Eye (tissue), 1 donor: ENCODE data around the gene JAKMIP1.

Experiments
- DNase-seq: peaks from one replicate; pipeline ENCODE4 v3.0.0-alpha.2; 2015

JAKMIP1 gene

GRCh38 chr4:6055436-6055835 is 144.9 kb downstream of the JAKMIP1 start:
- DNase-seq, result no peak

GRCh38 chr4:6055030-6055429 is 145.3 kb downstream of the JAKMIP1 start:
- no peak for DNase-seq

DNA sequence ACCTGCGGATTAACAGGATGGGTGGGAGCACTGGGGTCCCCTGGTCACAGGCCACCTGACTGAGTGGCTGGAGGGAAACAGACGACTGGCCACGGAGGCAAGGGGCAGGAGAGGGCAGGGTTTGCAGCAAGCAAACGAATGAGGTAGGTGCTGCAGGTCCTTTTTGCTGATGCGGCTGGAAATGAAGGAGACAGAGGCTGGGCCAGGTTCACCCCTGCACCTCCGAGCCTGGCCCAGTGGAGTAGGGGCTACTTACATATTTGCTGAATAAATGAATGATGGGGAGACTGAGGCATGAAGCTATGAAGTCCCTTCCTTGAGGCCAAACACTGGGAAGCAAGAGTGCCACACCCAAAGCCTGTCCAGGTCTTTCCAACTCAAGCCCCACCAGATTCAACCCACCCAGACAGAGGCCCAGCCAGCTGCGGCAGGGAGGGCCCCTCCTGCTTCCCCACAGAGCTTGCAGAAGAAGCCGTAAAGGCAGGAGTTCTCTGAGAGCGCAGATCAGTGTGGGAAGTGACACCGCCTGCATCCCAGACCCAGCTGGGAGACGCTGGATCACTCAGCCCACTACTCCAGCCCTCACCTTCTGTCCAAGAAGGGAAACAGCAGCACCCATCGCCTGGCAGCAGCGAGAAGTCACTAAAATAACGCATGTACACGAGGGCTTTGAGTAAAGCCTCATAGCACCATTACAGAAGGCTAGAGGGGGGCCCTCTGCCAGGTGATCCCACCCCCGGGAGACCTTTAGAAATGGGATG is 146.0 kb downstream of the JAKMIP1 start:
- DNase-seq, result no peak

DNA sequence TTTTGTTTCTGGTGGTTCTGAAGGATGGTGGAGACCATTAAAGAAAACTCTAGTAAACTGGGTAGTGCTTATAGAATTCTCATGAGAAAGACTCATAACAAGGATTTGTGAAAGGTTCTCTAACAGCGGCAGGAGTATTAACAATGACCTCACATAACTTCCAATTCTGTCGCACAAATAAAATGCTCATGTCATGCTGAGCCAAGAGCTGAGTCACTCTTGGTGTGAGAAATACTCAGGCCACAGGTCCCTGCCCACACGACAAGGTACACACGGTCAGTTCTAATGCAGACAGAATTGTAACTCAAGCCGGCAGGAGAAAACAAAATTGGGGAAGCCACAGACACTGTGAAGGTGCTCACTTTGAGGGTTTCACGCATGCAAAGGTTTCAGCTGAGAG is 147.7 kb downstream of the JAKMIP1 start:
- no peak for DNase-seq

GRCh38 chr4:6050551-6050950 is 149.8 kb downstream of the JAKMIP1 start:
- DNase-seq, result no peak

GRCh38 chr4:6049985-6050384 is 150.4 kb downstream of the JAKMIP1 start:
- DNase-seq, result no peak

GRCh38 chr4:6049278-6049677 is 151.1 kb downstream of the JAKMIP1 start:
- DNase-seq, result no peak

GRCh38 chr4:6048537-6048936 is 151.8 kb downstream of the JAKMIP1 start:
- no peak for DNase-seq

- DNase-seq, result no peak
These were observed 153.1 kb downstream of the JAKMIP1 start for GRCh38 chr4:6047130-6047673.

- DNase-seq, result no peak
These were observed 153.7 kb downstream of the JAKMIP1 start for GRCh38 chr4:6046526-6047129.

DNA sequence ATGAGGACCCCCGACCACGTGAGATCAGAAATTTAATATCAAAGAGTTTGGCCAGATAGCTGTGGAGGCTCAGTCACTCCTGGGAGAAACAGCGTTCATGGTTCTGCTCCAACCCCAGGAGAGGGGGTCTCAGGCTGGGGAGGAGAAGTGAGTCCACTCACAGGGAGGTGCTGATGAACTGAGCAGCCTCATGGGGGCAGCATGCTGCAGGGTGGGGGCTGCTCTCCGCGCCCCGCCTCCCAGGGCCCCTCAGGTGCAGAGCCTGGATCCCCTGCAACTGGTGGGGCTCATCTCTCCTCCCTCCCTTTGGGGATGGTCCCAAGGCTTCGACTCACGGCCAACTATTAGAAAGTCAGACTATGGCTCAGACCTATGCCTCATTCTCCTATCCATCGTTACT is 155.5 kb downstream of the JAKMIP1 start:
- no peak for DNase-seq

DNA sequence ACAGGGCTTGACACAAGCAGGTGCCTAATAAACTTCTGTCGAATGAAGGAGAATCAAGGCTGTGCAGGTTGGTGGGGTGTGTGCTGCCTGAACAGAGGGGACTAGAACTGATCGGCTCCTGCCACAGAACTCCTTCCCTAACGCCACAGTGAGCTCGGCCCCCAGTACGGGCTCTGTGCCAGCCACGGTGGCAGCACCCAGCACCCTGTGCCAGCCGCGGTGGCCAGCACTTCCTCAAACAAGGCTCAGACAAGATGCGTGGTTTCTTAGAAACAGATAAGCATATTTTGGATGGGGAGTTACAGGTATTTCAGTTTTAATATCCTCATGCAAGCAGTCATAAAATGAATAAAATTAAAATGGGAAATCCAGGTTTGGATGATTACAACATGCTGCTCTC is 156.1 kb downstream of the JAKMIP1 start:
- DNase-seq, result no peak

GRCh38 chr4:6043843-6044242 is 156.5 kb downstream of the JAKMIP1 start:
- no peak for DNase-seq

DNA sequence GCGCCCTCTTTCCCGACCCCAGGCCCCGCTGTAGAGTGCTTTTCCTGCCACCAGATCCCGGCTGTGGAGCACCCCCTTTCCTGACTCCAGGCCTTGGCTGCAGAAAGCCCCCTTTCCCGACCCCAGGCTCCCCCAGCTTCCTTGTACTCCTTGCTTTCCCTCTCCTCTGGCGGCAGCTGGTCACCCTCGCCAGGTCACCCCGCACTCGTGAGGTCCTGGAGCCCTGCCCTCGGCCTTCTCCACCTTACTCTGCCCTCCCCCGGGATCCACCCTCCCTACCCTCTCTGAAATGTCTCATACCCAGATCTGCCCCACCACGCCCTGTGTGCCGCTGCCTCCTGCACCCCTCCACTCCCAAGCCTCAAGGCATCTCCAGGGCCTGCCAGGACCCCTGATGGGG is 157.2 kb downstream of the JAKMIP1 start:
- no peak for DNase-seq

DNA sequence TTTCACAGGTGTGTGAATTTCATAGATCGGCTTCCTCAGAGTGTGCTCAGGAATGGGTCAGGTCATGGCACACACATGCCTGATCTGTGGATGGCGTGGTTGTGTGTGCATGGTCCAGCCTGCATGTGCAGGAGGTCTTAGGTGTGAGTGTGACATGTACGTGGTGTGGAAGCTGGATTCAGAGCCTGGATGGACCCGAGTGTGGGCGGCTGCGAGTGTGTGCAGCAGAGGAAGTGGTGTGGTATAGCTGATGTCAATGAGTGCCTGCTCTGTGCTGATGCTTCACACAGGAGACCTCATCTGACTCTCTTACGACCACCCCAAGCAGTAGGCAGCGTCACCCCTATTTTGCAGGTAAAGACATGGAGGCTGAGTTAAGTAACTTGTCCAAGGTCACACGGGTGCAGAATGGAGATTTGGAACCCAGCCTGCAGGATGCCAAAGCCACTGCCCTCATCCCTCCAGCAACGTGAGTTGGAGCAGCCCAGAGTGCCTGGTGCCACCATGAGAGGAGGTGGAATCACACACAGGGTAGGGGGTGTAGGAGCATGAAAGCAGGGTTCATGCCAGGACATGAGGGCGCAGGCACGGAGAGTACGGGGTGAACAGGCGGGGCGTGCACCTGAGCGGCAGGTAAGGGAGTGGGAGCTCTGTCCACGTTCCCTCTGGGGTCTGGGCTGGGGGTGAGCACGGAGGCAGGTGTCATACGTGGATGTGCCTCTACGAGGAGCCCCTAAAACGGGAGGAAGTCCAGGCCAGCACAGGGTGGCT is 157.9 kb downstream of the JAKMIP1 start:
- DNase-seq, result no peak

DNA sequence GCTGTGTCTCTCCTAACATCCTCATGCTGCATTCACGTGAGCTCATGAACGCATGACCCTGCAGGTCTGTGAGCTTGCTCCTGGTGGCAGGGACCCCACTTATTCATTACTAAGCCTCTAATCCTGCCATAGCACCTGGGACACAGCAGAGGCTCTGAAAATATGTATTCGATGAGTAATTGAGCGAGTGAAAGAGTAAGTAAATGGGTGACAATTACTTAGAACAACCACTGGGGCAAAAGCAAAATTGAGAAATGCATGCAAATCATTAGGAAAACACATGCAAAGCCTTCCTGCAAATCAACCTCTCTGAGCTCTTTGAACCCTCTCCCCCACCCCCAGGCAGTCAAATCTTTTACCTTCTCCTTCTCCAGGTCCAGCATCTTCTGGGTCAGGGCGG is 158.5 kb downstream of the JAKMIP1 start:
- DNase-seq, result no peak

DNA sequence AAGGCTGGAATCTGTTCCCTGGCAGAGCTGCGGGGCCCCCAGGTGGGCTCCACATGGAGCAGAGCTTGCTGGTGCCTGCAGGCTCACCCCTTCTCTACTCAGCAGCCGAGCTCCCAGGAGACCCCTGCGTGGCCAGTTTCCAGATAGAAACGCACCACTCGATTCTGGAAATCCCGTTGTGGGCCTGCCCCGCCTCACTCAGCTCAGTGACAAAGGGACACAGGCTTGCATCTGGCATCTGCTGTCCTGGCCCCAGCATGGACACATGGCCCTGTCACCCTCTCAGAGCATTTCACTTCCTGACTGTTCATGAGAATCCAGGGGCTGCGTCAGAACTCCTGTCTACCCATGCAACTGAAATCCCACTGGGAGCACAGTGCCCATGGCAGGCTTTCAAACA is 161.6 kb downstream of the JAKMIP1 start:
- no peak for DNase-seq

- DNase-seq, result no peak
These were observed 164.6 kb downstream of the JAKMIP1 start for GRCh38 chr4:6035786-6036185.

GRCh38 chr4:6033381-6033780 is 167.0 kb downstream of the JAKMIP1 start:
- no peak for DNase-seq

- no peak for DNase-seq
These were observed 167.8 kb downstream of the JAKMIP1 start for GRCh38 chr4:6032249-6033244.

GRCh38 chr4:6031846-6032245 is 168.5 kb downstream of the JAKMIP1 start:
- DNase-seq, result no peak

DNA sequence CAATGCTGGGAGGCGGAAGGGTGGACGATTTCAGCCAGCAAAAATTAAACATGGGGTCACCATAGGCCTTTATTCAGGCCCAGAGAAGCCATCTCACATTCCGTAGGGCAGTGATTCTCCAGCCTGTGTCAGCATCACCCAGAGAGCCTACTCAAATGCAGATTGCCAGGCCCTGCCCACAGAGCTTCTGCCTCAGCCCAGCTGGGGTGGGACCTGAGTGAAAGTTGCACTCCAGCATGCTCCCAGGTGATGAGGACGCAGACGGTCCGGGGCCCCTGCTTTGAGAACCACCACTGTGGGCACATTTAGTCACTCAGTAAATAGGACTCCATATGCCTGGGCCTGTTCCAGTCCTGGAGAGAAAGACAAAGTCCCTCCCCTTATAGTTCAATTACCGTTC is 169.7 kb downstream of the JAKMIP1 start:
- no peak for DNase-seq
